HG02642 (cell line): Measurements from ENCODE around the gene RNF5.
"Not testable (repeated sequence)": the region's sequence is repeated elsewhere in the genome, so short reads cannot be mapped to it uniquely, and the experiment has no call there.

Source experiments
- ATAC-seq: cut with Tn5 transposase; IDR thresholded peaks from one replicate; pipeline ENCODE4 v1.9.1; 2021; ENCODE audit warnings: mild to moderate bottlenecking; ENCODE audit not compliant: unreplicated experiment, poor library complexity

RNF5 gene

DNA sequence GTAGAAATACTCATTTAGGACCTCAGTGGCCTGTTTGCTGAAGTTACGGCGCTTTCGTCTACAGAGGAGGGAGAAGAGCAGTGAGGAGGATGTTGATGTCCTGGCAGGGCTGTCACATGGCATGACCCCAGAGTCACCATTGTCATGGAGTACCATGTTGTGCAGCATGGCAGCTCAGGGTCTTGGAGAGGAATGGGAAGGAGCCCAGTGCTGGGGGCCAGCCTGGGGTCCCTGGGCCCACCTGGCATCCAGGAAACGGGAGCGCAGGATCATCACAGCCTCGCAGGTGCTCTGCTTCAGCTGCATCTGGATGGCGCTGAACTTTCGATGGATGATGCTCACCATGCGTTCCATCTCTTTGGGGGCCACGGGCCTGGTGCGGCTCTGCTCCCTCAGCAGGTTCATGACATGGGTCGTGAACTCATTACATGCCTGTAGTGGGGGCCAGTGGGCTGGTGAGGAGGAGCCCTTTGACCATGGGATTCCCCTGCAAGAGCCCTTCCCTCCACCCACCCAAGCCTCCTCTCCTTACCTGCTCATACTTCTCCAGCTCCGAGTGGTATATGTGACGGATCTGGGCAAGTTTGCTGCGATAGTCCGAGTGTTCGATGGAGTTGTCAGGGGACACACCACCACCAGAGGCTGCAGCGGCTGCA is 9.6 kb downstream of the RNF5 start:
- not testable (repeated sequence) for ATAC-seq

DNA sequence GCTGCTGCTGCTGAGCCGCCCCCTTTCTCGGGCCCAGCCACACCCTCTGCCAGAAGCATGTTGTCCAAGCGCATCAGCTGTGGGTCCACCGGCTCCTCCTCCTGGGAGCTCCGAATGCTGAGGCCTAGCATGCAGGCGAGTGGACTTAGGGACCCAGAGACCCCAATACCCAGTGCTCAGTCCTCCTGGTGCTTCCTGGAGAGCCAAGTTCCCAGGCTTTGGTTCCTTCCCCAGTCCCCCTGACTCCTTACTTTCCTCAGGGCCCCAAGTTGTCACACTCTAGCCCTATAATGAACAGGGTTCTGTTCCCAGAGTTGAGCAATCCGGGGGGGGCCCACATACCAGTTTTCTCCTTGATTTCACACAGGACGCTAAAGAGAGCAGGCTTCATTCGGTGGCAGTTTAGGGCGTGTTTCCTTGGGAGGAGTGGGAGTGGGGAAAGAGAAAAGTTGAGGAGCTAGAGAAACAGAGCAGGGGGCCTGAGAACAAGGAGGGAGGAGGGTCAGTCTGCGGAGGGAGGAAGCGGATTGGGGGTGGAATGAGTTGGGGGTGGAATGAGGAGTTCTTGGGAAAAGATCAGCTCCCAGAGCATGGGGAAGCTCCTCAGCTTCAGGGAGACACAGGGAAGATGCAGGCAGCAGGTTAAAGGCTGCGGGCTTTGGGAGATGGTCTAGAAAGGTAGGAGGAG is 10.3 kb downstream of the RNF5 start:
- ATAC-seq = no peak

DNA sequence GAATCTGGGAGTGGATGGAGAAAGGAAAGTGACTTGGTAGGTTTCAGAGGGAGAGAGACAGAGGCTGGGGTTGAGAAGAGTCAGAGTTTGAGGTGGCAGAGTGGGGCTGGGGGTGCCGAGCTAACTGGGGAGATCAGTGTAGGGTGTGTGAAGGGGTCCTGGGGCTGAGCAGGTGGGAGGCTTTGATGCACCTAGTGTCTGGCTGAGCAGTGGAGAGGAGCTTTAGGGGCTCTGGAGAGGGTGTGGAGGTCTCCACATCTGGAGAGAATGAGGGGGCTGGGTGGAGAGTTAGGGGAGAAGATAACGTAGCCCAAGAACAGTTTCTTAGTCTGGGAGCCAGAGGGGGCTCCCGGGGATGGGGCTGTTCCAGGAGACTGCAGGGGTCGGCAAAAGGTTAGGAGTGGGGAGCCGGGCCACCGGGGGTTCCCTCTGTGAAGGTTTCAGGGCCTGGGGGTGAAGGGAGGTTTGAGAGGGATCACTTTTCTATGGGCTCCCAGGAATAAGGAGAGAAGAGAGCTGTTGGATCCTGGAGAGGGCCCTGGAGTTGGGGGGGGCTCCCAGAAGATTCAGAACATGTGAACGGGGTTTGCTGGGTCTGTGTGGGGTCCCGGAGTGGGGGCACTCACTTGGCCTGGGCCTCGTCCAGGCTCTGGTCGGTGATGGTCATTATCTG is 11.0 kb downstream of the RNF5 start:
- ATAC-seq = no peak

DNA sequence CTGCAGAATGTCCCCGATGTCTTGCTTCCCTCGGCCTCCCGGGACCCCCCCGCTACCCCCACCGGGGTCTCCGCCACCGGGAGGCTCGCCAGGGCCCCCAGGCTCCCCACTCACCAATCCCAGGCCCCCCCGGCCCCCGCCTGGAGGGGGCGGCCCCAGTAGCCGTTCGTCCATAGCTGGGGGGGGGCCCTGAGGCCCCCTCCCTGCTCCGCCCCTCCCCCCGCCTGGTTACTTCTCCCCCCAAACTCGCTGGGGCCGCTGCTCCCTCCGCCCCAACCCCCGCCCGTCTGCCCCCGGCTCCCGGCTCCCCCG is 11.5 kb downstream of the RNF5 start:
- no peak for ATAC-seq

DNA sequence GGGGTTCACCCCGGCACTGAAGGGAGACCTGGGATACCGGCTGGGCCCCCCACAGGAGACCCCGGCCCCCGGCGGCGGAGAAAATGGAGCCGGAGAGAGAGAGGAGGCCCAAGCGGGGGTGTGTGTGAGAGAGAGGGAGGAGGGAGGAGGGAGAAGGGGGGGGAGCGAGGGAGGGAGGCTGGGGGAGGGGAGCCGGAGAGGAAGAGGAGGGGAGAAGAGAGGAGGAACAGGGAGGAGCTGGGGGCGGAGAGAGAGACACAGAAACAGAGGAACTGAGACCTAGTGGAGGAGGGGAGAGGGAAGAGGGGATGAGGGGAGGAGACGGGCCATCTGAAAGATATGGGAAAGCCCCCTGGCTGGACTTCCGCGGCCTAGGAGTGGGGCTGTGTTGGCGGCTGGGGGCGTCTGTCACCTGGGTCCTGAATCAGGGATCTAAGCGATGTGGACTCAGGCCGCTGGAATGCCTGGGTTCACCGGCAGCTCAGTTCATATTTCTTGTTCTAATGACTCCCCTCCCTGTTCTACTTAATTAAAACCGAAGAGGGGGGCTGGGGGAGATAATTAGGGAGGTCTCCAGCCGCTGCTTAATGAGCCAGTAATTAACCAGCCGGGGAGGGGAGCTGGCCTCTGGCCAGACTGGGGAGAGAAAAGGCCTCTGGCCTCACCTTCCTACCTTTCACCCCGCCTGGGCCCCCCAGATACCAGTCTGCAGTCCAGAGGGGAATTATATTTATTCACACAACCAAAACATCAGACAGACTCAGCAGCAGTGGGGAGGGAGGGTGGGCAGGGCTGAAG is 12.0 kb downstream of the RNF5 start, which contains the start of gene PBX2:
Gene PBX2 (minus strand): TSS at position 149 of the 798 bp plus-strand sequence. CDS start 287 bp downstream, outside the sequence.
- ATAC-seq = peak; percentile 69

DNA sequence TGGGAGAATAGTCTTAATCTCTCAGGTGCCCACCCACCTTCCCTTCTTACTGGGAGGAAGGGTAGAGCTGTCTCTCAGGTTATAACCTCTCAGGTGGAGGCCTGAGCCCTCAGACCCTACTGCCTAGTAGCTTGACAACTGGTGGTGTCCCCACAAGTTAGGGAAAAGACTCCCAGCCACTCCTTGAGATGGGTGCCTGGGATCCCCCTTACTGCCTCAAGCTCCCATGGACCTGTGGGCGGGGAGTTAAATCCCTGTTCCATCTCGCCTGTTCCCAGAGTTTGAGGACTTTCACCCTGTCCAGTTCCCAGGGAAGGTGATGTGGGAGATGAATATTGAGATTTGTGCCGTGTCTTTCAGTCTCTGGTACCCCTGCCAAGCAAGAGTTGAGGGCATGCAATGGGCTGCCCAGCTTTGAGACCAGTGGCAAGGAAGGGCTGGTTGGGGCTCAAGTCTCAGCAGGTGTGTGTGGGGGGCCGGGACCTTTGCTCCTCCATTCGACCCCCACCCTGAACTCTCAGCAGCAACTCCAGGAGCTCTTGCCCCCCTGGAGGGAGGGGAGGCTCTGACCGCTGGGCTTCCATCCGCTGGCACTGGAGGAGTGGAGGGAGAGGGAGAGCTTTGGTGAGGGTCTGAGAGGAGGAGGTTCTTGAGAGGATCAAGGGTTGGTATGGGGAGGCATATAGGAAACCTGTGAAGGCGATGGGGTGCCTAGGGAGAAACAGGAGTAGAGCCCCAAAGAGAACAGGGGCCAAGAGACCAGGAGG is 12.9 kb downstream of the RNF5 start:
- ATAC-seq = no peak

DNA sequence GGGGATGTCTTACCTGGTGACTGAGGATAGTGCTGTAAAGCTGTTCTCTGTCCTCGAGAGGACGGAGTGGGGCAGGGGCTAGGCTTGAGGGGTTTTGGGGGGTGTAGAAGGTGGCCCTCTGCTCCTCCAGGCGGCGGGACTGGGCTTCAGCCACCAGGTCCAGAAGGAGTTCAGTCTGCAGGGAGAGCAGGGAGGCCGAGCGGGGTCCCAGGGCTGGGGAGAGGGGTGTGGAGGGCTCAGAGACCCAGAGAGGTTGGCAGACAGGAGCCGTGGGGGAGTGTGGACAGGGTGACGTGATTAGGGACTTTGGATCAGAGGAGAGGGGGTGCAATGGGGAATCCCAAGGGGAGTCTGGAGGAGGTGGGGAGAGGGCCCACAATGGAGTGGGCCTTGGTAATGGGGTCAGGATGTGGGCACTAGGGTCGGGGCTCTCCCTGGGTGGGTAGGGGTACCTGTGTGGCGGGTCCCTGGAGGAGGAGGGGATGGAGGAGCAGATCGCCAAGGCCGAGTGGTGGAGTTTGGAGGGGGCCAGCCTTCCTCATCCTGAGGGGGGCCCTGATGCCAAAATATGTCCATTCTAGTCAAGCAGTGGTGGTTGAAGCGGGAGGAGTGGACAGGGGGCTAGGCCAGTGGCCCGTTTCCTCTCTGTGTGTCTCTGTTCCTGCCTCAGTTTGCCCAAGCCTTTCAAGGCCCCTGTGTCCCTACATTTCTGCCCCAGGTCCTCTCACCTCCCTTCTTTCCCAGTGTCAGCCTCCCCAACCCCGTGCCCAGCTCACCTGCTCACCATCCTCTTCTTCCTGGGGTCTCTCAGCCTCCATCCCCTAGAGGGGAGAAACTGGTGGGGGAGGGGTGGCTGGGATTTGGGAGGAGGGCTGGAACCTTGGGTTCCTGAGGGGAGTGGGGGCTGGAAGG is 13.7 kb downstream of the RNF5 start:
- no peak for ATAC-seq

DNA sequence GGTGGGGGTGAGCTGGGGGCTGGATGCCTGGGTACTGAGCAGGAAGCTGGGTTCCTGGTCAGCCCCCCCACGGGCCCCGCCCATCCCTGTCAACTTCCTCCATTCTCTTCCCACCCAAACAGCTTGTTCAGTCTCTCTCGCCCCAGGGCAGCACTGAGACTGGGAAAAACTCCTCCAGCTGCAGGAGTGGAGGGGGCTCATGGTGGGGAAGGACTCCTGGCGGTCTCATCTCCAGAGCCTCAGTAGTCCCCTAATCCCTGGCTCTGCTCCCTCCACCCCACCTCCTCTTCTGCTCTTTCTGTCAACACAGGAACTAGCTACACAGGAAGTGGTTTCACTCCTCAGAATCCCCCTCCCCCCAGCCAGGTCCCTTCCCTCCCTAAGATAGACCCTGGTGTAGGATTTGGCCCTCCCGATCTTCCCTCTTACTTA is 14.4 kb downstream of the RNF5 start, which contains the start of gene GPSM3:
Gene GPSM3 (minus strand): TSS at position 36 of the 432 bp plus-strand sequence. CDS start 130 bp downstream, outside the sequence.
- no peak for ATAC-seq

DNA sequence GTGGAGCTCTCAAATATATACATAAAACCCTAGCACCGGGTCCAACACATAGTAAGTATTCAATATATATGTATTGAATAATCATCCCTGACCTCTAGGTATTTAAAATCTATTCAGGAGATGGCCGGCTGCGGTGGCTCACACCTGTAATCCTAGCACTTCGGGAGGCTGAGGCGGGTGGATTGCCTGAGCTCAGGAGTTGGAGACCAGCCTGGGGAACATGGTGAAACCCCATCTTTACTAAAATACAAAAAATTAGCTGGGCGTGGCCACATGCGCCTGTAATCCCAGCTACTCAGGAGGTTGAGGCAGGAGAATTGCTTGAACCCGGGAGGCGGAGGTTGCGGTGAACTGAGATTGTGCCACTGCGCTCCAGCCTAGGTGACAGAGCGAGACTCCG is 14.9 kb downstream of the RNF5 start:
- not testable (repeated sequence) for ATAC-seq

DNA sequence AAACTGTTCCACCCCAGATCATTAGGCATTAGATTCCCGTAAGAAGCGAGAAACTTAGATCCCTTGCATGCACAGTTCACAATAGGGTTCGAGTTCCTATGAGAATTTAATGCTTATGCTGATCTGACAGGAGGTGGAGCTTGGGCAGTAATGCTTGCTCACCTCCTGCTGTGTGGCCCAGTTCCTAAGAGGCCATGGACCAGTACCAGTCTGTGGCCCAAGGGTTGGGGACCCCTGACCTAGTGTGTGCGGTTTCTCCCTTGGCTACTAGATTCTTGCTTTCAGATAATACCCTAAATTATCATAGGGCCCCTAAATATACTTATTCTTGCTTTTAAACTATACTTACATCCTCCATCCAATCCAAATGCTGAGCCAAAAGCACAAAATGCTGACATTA is 16.2 kb downstream of the RNF5 start:
- ATAC-seq = no peak

DNA sequence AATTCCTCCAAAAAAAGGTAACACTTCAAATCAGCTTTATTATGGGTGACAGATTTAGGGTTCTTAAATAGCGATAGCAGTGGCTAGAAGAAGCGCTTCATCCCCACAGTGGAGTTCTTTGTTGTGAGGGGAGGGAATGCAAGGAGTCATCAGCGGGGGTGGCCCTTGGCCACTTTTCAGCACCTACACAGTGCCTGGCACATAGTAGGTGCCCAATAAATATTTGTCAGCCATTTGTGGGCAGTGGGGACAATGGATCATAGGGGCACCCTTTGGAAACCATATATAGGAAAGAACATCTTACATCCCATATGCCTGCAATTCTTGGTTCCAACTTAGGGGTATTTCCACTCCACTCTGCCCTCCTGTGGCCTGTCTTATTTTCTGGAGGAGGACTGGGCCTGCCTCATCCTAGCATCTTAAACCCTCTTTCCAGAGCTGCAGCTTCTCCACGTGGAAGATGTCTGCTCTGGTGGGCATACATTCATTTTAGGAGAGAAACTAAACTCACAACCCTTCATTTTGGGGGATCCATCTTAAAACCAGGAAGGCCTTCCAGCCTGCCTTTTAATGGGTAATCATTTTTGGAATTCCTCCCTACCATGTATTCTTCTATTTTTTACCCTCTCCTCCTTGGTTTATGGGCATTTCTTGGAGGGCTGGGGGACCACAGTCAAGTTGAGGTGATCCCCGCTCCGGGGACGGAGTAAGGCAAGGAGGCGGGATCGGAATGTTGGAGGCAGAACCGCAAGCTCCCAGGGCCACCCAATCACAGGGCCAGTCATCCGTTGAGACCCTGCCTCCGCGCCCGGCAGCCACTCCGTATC is 16.8 kb downstream of the RNF5 start:
- no peak for ATAC-seq

DNA sequence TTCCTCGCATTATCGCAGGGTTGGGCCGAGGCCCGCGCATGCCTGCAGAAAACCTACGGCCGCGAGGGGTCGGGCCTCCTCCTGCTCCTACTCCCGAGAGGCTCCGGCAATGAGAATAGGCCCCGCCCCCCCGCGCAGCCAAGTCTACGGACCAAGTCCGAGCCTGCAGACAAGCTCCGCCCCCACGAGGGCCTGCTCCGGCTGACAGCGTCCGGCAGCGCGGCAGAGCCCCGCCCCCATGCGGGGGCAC is 17.4 kb downstream of the RNF5 start:
- ATAC-seq = peak; percentile 80

DNA sequence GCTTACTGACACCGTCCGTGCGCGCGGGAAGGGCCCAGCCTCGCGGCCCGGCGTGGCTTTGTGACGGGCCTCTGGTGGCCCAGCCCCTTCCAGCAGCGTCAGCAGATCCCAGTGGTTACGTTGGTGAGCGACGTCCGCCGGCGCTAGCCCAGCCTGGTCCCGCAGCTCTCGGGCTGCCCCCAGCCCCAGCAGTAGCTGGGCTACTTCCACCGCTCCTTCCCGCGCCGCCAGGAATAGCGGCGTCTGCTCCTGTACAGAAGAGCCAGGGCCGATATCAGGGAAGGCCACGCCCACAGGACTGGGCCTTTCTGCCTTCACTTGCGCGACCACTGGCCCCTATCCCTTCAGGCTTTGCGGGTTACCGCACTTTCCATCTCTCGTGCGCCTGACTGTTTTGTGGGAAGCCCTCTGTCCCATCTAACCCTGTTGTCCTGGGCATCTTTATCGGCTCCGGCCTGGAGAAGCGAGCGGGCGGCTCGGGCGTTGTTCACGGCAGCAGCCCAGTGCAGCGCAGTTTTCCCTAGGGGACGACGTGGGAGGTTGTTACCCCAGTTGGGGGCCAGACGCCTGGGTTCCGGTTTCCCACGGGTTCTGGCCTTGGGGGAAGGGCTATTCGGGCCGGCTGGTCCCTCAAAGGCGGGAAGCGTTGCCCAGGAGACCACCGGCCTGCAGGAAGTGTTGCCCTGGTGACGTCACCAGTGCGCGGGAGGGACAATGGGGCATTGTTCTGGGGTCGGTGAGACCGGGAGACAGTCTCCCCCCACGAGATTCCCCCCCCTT is 17.9 kb downstream of the RNF5 start:
- peak; percentile 20 for ATAC-seq

DNA sequence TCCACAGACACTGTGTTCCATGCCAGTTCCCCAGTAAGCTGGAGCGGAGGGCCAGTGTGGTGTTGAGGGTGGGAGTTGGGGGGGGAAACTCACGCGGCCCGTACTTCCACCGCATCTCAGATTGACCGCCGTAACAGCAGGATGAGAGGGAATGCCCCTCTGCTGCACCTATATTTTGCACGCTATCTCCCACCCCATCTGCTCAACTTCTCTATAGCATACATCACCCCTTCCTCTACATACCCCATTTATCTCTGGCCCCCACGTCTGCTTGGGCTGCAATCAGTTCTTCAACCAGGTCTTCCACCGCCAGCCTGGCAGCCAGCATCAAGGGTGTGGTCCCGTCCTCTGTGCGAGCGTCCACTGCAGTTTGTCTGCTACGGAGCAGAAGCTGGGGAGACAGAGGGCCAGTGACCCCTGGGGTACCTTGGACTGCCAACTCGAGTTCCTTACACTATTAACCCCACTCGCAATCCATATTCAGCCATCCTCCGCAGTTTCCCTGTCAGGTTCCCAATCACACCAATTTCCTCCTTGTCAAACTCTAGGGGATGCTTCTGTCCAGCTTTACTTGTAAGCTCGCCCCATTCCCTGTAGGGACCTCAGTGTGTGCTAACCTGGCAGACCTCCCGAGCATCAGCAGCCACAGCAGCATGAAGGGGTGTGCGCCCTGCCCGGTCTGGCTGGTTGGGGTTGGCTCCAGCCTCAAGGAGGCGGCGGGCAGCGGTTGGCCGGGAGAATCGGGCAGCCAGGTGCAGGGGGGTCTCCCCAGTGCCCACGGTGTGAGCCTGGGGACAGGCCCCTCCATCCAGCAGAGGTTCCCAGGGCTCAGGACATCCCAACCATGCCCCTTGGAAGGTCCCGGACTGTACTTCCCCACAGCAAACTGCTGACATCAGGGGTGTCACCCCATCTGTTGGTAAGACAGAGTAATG is 18.7 kb downstream of the RNF5 start:
- ATAC-seq = no peak

DNA sequence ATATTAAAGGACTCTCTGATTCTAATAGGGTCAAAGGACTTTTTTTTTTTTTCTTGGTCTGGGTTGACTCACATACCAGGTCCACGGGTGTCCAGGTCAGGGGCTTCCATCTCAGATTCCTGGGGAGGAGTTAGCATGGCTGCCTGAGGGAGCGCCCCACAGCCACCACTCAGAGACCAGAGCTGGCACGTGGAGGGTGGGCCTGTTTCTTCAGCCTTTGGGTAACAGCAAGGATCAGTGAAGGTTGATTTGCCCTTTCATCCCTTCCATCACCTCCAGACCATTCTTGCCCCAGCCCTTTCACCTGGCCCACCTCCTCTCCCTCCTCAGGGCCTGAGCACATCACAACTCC is 20.1 kb downstream of the RNF5 start:
- ATAC-seq = no peak

DNA sequence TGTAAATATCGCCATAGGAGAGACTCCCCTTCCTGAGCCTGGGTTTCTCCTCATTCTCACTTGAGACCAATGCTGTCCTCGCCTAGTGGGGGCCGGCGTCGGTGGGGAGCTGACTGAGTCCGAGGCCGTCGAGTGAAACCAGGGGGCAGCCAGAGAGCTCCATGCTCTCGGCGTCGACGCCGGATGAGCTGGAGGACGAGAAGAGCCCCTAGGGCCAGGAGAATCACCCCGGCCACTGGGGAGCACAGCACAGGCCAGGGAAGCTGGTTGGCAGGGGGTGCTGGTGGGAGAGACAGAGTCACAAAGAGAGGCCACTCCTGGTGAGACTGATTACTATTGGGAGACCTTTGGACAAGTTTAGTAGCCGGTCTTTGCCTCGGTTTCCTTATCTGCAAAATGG is 20.7 kb downstream of the RNF5 start:
- no peak for ATAC-seq
